WTC11 (cell line): ENCODE measurements around the gene GBA2. TPM values are rescaled to one million over a fixed set of nuclear protein-coding genes. Genes with fewer than 3 reads are reported as not detected.

ENCODE experiments used
- ATAC-seq: fragments of 200-7000 bp; cut with Tn5 transposase; 2 replicates; pipeline ENCODE4 v1.10.0; 2021; ENCODE audit warnings: mild to moderate bottlenecking, moderate library complexity
- CTCF ChIA-PET: fragments of 300-600 bp; sonication (Branson Sonifier 250); formaldehyde crosslinking; loops from one replicate; lab custom pipeline; 2021; ENCODE audit warnings: antibody characterized with exemption; lab: Charles Lee
- POLR2A ChIA-PET: fragments of 350-600 bp; sonication (Branson Sonifier 250); formaldehyde crosslinking; loops from one replicate; lab custom pipeline; 2021; ENCODE audit warnings: antibody characterized with exemption; lab: Charles Lee
- DNase-seq: peaks from one replicate; pipeline ENCODE4 v3.0.0; 2021; ENCODE audit warnings: low spot score
- H3K27ac Mint-ChIP-seq: 2 replicates; pipeline ENCODE4 v1.8.0; 2021; ENCODE audit warnings: mixed read lengths
- H3K27me3 Mint-ChIP-seq: 2 replicates; pipeline ENCODE4 v1.8.0; 2021; ENCODE audit warnings: low read depth, mild to moderate bottlenecking, moderate library complexity, mixed read lengths
- H3K36me3 Mint-ChIP-seq: 2 replicates; pipeline ENCODE4 v1.8.0; 2021; ENCODE audit warnings: mixed read lengths
- H3K4me1 Mint-ChIP-seq: 2 replicates; pipeline ENCODE4 v1.8.0; 2022; ENCODE audit warnings: mixed read lengths
- H3K4me3 Mint-ChIP-seq: 2 replicates; pipeline ENCODE4 v1.8.0; 2021; ENCODE audit warnings: mild to moderate bottlenecking, moderate library complexity, mixed read lengths
- H3K9me3 Mint-ChIP-seq: 2 replicates; pipeline ENCODE4 v1.8.0; 2021; ENCODE audit warnings: mixed read lengths
- ELF4 ChIP-seq: sonication (generic); formaldehyde crosslinking; IDR thresholded peaks from 2 replicates; pipeline ENCODE4 v1.8.1; 2022; ENCODE audit warnings: low read depth, mild to moderate bottlenecking, moderate library complexity, missing genetic modification reagents
- EMX1 ChIP-seq: fragments of 250-450 bp; sonication (Bioruptor Pico); IDR thresholded peaks from 2 replicates; pipeline ENCODE4 v1.8.0; 2021; ENCODE audit warnings: mild to moderate bottlenecking
- ESRRA ChIP-seq: sonication (generic); formaldehyde crosslinking; IDR thresholded peaks from 2 replicates; pipeline ENCODE4 v1.8.1; 2022; ENCODE audit warnings: mild to moderate bottlenecking, missing genetic modification reagents, borderline replicate concordance
- FOXJ3 ChIP-seq: sonication (generic); formaldehyde crosslinking; IDR thresholded peaks from 2 replicates; pipeline ENCODE4 v1.9.0; 2021; ENCODE audit warnings: missing genetic modification reagents, mild to moderate bottlenecking, borderline replicate concordance
- FOXK1 ChIP-seq: sonication (generic); formaldehyde crosslinking; IDR thresholded peaks from 2 replicates; pipeline ENCODE4 v1.8.0; 2022; ENCODE audit warnings: mild to moderate bottlenecking, moderate library complexity, missing genetic modification reagents
- FOXP1 ChIP-seq: sonication (generic); formaldehyde crosslinking; IDR thresholded peaks from 2 replicates; pipeline ENCODE4 v1.8.0; 2022; ENCODE audit warnings: missing genetic modification reagents, mild to moderate bottlenecking, moderate library complexity, borderline replicate concordance
- MXD4 ChIP-seq: fragments of 250-450 bp; sonication (Bioruptor Pico); IDR thresholded peaks from 2 replicates; pipeline ENCODE4 v1.8.0; 2021; ENCODE audit warnings: mild to moderate bottlenecking, moderate library complexity, borderline replicate concordance
- NR3C1 ChIP-seq: sonication (generic); formaldehyde crosslinking; conservative IDR thresholded peaks from 2 replicates; pipeline ENCODE4 v1.8.1; 2023; ENCODE audit warnings: low read depth, mild to moderate bottlenecking, missing genetic modification reagents
- SOX15 ChIP-seq: fragments of 250-450 bp; sonication (Bioruptor Pico); IDR thresholded peaks from 2 replicates; pipeline ENCODE4 v1.9.0; 2021; ENCODE audit warnings: mild to moderate bottlenecking
- ZNF121 ChIP-seq: sonication (generic); formaldehyde crosslinking; IDR thresholded peaks from 2 replicates; pipeline ENCODE4 v1.8.0; 2023; ENCODE audit warnings: missing genetic modification reagents
- ZNF138 ChIP-seq: sonication (generic); formaldehyde crosslinking; conservative IDR thresholded peaks from 2 replicates; pipeline ENCODE4 v1.8.1; 2022; ENCODE audit warnings: mild to moderate bottlenecking, moderate library complexity, missing genetic modification reagents
- ZNF263 ChIP-seq: sonication (generic); formaldehyde crosslinking; IDR thresholded peaks from 2 replicates; pipeline ENCODE4 v1.8.1; 2022; ENCODE audit warnings: low read depth, mild to moderate bottlenecking, moderate library complexity, missing genetic modification reagents
- total RNA-seq: library from RNA; stranded (reverse); gene quantifications from 3 replicates; pipeline ENCODE4 v1.2.3, GENCODE V29; 2021
- TF ChIP-seq, protein P1 (sequence below): sonication (generic); formaldehyde crosslinking; IDR thresholded peaks from 2 replicates; pipeline ENCODE4 v1.8.1; 2022; ENCODE audit warnings: mild to moderate bottlenecking, moderate library complexity, missing genetic modification reagents
- TF ChIP-seq, protein P2 (sequence below): fragments of 250-450 bp; sonication (Bioruptor Pico); IDR thresholded peaks from 2 replicates; pipeline ENCODE4 v1.8.0; 2021; ENCODE audit warnings: mild to moderate bottlenecking
- TF ChIP-seq, protein P3 (sequence below): fragments of 250-450 bp; sonication (Bioruptor Pico); IDR thresholded peaks from 2 replicates; pipeline ENCODE4 v1.9.0; 2021; ENCODE audit warnings: moderate library complexity, mild to moderate bottlenecking, inconsistent platforms, borderline replicate concordance
- TF ChIP-seq, protein P4 (sequence below): fragments of 200-600 bp; IDR thresholded peaks from 2 replicates; pipeline ENCODE4 v1.8.0; 2022; ENCODE audit warnings: antibody characterized with exemption
- TF ChIP-seq, protein P5 (sequence below): sonication (generic); formaldehyde crosslinking; conservative IDR thresholded peaks from 2 replicates; pipeline ENCODE4 v1.8.1; 2023; ENCODE audit warnings: mild to moderate bottlenecking, low read depth, missing genetic modification reagents, moderate library complexity
- TF ChIP-seq, protein P6 (sequence below): fragments of 250-450 bp; sonication (Bioruptor Pico); IDR thresholded peaks from 2 replicates; pipeline ENCODE4 v1.9.0; 2021; ENCODE audit warnings: mild to moderate bottlenecking
- TF ChIP-seq, protein P7 (sequence below): sonication (generic); formaldehyde crosslinking; IDR thresholded peaks from 2 replicates; pipeline ENCODE4 v1.8.1; 2022; ENCODE audit warnings: low read depth, mild to moderate bottlenecking, moderate library complexity, missing genetic modification reagents, borderline replicate concordance
- TF ChIP-seq, protein P8 (sequence below): sonication (generic); formaldehyde crosslinking; IDR thresholded peaks from 2 replicates; pipeline ENCODE4 v1.8.0; 2023; ENCODE audit warnings: missing genetic modification reagents
- TF ChIP-seq, protein P9 (sequence below): sonication (generic); formaldehyde crosslinking; IDR thresholded peaks from 2 replicates; pipeline ENCODE4 v1.8.1; 2023; ENCODE audit warnings: mild to moderate bottlenecking, moderate library complexity, missing genetic modification reagents
- TF ChIP-seq, protein P10 (sequence below): sonication (generic); formaldehyde crosslinking; IDR thresholded peaks from 2 replicates; pipeline ENCODE4 v1.8.1; 2023; ENCODE audit warnings: mild to moderate bottlenecking, missing genetic modification reagents, moderate library complexity

The GBA2 gene
- total RNA-seq, 1 experiment from 2014 or later, result 104 TPM

DNA sequence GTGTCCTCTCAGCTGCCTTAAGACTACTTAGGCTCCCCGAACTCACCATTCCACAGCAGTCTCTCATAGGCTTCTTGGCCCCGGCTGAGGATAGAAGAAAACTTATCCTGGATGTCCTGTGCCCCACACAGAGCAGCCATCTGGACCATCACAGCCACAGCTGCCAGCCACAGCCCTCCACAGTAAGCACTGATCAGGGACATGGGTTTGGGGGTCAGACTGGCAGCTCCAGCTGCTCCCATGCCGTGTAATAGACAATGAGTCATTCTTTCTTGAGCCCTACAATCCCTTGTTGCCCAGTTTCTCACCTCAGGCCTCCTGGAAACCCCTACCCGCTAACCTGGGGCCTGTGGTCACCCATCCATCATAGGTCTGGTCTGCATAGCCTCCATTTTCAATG is 10.8 kb downstream of the GBA2 start:
- Mint-ChIP-seq H3K27ac (no peak overlapping the region), H3K27me3 (no peaks in the 10 kb centered on the region), H3K4me3 (no peak overlapping the region), H3K4me1 (peaks cover 3% of the 10 kb centered on the region; the same call in 1 of the 2 replicates), H3K9me3 (no peaks in the 10 kb centered on the region), H3K36me3 (peaks cover 67% of the 10 kb centered on the region)
- ATAC-seq (no peak), DNase-seq (no peak)
- TF ChIP-seq, protein P1, sequence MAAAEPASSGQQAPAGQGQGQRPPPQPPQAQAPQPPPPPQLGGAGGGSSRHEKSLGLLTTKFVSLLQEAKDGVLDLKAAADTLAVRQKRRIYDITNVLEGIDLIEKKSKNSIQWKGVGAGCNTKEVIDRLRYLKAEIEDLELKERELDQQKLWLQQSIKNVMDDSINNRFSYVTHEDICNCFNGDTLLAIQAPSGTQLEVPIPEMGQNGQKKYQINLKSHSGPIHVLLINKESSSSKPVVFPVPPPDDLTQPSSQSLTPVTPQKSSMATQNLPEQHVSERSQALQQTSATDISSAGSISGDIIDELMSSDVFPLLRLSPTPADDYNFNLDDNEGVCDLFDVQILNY (CRISPR knock-in tag), result no peak
- TF ChIP-seq FOXK1 (CRISPR knock-in tag), result no peak
- TF ChIP-seq, protein P2, sequence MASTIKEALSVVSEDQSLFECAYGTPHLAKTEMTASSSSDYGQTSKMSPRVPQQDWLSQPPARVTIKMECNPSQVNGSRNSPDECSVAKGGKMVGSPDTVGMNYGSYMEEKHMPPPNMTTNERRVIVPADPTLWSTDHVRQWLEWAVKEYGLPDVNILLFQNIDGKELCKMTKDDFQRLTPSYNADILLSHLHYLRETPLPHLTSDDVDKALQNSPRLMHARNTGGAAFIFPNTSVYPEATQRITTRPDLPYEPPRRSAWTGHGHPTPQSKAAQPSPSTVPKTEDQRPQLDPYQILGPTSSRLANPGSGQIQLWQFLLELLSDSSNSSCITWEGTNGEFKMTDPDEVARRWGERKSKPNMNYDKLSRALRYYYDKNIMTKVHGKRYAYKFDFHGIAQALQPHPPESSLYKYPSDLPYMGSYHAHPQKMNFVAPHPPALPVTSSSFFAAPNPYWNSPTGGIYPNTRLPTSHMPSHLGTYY (CRISPR knock-in tag), result no peak
- TF ChIP-seq, protein P3, sequence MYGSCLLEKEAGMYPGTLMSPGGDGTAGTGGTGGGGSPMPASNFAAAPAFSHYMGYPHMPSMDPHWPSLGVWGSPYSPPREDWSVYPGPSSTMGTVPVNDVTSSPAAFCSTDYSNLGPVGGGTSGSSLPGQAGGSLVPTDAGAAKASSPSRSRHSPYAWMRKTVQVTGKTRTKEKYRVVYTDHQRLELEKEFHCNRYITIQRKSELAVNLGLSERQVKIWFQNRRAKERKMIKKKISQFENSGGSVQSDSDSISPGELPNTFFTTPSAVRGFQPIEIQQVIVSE (CRISPR knock-in tag), result no peak
- TF ChIP-seq NR3C1 (CRISPR knock-in tag), result no peak
- TF ChIP-seq, protein P4, sequence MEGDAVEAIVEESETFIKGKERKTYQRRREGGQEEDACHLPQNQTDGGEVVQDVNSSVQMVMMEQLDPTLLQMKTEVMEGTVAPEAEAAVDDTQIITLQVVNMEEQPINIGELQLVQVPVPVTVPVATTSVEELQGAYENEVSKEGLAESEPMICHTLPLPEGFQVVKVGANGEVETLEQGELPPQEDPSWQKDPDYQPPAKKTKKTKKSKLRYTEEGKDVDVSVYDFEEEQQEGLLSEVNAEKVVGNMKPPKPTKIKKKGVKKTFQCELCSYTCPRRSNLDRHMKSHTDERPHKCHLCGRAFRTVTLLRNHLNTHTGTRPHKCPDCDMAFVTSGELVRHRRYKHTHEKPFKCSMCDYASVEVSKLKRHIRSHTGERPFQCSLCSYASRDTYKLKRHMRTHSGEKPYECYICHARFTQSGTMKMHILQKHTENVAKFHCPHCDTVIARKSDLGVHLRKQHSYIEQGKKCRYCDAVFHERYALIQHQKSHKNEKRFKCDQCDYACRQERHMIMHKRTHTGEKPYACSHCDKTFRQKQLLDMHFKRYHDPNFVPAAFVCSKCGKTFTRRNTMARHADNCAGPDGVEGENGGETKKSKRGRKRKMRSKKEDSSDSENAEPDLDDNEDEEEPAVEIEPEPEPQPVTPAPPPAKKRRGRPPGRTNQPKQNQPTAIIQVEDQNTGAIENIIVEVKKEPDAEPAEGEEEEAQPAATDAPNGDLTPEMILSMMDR, result no peak
- TF ChIP-seq, protein P5, sequence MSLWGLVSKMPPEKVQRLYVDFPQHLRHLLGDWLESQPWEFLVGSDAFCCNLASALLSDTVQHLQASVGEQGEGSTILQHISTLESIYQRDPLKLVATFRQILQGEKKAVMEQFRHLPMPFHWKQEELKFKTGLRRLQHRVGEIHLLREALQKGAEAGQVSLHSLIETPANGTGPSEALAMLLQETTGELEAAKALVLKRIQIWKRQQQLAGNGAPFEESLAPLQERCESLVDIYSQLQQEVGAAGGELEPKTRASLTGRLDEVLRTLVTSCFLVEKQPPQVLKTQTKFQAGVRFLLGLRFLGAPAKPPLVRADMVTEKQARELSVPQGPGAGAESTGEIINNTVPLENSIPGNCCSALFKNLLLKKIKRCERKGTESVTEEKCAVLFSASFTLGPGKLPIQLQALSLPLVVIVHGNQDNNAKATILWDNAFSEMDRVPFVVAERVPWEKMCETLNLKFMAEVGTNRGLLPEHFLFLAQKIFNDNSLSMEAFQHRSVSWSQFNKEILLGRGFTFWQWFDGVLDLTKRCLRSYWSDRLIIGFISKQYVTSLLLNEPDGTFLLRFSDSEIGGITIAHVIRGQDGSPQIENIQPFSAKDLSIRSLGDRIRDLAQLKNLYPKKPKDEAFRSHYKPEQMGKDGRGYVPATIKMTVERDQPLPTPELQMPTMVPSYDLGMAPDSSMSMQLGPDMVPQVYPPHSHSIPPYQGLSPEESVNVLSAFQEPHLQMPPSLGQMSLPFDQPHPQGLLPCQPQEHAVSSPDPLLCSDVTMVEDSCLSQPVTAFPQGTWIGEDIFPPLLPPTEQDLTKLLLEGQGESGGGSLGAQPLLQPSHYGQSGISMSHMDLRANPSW (CRISPR knock-in tag), result no peak
- no peak for TF ChIP-seq EMX1 (CRISPR knock-in tag)
- TF ChIP-seq FOXJ3, result no peak
- TF ChIP-seq, protein P6, sequence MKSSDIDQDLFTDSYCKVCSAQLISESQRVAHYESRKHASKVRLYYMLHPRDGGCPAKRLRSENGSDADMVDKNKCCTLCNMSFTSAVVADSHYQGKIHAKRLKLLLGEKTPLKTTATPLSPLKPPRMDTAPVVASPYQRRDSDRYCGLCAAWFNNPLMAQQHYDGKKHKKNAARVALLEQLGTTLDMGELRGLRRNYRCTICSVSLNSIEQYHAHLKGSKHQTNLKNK (CRISPR knock-in tag), result no peak
- ChIA-PET POLR2A (no interaction called here), CTCF (interaction anchor here (1.4 kb wide), 1 partner anchor 37 kb away, joined by 3 read pairs; no protein-coding TSS in a partner anchor)

DNA sequence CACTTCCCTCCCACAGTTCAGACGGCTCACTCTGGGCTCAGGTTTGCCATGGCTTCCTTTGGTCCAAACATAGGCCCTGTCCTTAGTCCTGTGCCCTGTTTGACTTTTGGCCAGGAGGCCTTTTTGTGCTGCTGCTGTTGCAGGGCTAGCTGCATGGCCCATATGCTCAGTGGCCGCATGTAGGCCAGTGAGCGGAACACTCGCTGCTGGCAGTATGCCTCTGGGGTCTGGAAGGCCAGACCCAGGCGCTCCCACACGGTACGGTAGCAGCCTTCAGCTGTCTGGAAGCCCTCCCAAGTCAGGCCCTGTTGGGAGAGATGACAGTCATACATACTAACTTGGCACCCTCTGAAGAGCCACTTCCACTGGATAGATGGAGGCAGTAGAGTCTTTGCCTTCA is 11.9 kb downstream of the GBA2 start:
- DNase-seq (no peak), ATAC-seq (no peak)
- Mint-ChIP-seq H3K36me3 (peaks cover 59% of the 10 kb centered on the region), H3K27me3 (no peaks in the 10 kb centered on the region), H3K4me1 (peaks cover 6% of the 10 kb centered on the region; the same call in 1 of the 2 replicates), H3K9me3 (no peaks in the 10 kb centered on the region), H3K27ac (no peak overlapping the region), H3K4me3 (no peak overlapping the region)
- ChIA-PET POLR2A (no interaction called here), CTCF (interaction anchor here (0.9 to 1.4 kb wide), 2 partner anchors 11 to 38 kb away, joined by 3 to 5 read pairs; no protein-coding TSS in a partner anchor)
- TF ChIP-seq, protein P7, sequence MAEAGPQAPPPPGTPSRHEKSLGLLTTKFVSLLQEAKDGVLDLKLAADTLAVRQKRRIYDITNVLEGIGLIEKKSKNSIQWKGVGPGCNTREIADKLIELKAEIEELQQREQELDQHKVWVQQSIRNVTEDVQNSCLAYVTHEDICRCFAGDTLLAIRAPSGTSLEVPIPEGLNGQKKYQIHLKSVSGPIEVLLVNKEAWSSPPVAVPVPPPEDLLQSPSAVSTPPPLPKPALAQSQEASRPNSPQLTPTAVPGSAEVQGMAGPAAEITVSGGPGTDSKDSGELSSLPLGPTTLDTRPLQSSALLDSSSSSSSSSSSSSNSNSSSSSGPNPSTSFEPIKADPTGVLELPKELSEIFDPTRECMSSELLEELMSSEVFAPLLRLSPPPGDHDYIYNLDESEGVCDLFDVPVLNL (CRISPR knock-in tag), result no peak
- TF ChIP-seq ESRRA (CRISPR knock-in tag), result no peak
- no peak for TF ChIP-seq ELF4 (CRISPR knock-in tag)
- TF ChIP-seq, protein P8, sequence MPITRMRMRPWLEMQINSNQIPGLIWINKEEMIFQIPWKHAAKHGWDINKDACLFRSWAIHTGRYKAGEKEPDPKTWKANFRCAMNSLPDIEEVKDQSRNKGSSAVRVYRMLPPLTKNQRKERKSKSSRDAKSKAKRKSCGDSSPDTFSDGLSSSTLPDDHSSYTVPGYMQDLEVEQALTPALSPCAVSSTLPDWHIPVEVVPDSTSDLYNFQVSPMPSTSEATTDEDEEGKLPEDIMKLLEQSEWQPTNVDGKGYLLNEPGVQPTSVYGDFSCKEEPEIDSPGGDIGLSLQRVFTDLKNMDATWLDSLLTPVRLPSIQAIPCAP (CRISPR knock-in tag), result no peak
- TF ChIP-seq SOX15 (CRISPR knock-in tag), result no peak
- no peak for TF ChIP-seq ZNF121 (CRISPR knock-in tag)
- TF ChIP-seq, protein P9, sequence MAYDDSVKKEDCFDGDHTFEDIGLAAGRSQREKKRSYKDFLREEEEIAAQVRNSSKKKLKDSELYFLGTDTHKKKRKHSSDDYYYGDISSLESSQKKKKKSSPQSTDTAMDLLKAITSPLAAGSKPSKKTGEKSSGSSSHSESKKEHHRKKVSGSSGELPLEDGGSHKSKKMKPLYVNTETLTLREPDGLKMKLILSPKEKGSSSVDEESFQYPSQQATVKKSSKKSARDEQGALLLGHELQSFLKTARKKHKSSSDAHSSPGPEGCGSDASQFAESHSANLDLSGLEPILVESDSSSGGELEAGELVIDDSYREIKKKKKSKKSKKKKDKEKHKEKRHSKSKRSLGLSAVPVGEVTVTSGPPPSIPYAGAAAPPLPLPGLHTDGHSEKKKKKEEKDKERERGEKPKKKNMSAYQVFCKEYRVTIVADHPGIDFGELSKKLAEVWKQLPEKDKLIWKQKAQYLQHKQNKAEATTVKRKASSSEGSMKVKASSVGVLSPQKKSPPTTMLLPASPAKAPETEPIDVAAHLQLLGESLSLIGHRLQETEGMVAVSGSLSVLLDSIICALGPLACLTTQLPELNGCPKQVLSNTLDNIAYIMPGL (CRISPR knock-in tag), result no peak
- TF ChIP-seq MXD4 (CRISPR knock-in tag), result no peak
- no peak for TF ChIP-seq ZNF138 (CRISPR knock-in tag)
- TF ChIP-seq NR3C1 (CRISPR knock-in tag), result no peak
- no peak for TF ChIP-seq ZNF263 (CRISPR knock-in tag)
- no peak for TF ChIP-seq FOXP1 (CRISPR knock-in tag)
- TF ChIP-seq, protein P10, sequence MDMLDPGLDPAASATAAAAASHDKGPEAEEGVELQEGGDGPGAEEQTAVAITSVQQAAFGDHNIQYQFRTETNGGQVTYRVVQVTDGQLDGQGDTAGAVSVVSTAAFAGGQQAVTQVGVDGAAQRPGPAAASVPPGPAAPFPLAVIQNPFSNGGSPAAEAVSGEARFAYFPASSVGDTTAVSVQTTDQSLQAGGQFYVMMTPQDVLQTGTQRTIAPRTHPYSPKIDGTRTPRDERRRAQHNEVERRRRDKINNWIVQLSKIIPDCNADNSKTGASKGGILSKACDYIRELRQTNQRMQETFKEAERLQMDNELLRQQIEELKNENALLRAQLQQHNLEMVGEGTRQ (CRISPR knock-in tag), result no peak
